Measurements from ENCODE around the gene CHTOP. TPM values are rescaled to one million over a fixed set of nuclear protein-coding genes. Genes with fewer than 3 reads are reported as not detected.

Gene CHTOP
- total and polyA plus RNA-seq, 2 experiments from 2014 or later: 73.4 to 97.8 TPM

- Mint-ChIP-seq H3K4me3 (no peak overlapping the region), H3K27me3 (ENCODE audit: insufficient read depth, low read depth, poor library complexity) (peaks cover 3% of the 10 kb centered on the region), H3K27ac (no peak overlapping the region), H3K4me1 (no peaks in the 10 kb centered on the region; the same call in 2 of the 3 replicates), H3K36me3 (ENCODE audit: low read depth) (peaks cover 97% of the 10 kb centered on the region), H3K9me3 (no peaks in the 10 kb centered on the region)
- Histone ChIP-seq H3K27ac (ENCODE audit: low read depth) (0 out of 2 replicates have a peak overlapping the region, but pooled peaks have one; percentile 50), H3K36me3 (ENCODE audit: insufficient read depth) (peaks cover 96% of the 10 kb centered on the region), H3K4me2 (no peak overlapping the region), H4K20me1 (replicated peaks; ENCODE audit: insufficient read depth) (peaks cover 58% of the 10 kb centered on the region), H3K4me3 (no peak overlapping the region), H3K27me3 (ENCODE audit: insufficient read depth) (no peaks in the 10 kb centered on the region), H3F3A (replicated peaks; ENCODE audit: low read depth) (peaks cover 50% of the 10 kb centered on the region), H2AFZ (no peak overlapping the region), H3K4me1 (ENCODE audit: insufficient read depth) (no peaks in the 10 kb centered on the region; the same call in 1 of the 2 replicates), H3K9me2 (ENCODE audit: insufficient read depth) (no peaks in the 10 kb centered on the region), H3K79me2 (replicated peaks; ENCODE audit: insufficient read depth) (peaks cover 55% of the 10 kb centered on the region)
- TF ChIP-seq EZH2 (IDR thresholded peaks at IDR 0.05; ENCODE audit: low read depth, unreplicated experiment): no peak
- no peak for TF ChIP-seq STAT1 (IDR thresholded peaks at IDR 0.05; ENCODE audit: unreplicated experiment)
- TF ChIP-seq EZH2phosphoT487 (IDR thresholded peaks at IDR 0.05; ENCODE audit: unreplicated experiment): no peak
- TF ChIP-seq, protein P1, sequence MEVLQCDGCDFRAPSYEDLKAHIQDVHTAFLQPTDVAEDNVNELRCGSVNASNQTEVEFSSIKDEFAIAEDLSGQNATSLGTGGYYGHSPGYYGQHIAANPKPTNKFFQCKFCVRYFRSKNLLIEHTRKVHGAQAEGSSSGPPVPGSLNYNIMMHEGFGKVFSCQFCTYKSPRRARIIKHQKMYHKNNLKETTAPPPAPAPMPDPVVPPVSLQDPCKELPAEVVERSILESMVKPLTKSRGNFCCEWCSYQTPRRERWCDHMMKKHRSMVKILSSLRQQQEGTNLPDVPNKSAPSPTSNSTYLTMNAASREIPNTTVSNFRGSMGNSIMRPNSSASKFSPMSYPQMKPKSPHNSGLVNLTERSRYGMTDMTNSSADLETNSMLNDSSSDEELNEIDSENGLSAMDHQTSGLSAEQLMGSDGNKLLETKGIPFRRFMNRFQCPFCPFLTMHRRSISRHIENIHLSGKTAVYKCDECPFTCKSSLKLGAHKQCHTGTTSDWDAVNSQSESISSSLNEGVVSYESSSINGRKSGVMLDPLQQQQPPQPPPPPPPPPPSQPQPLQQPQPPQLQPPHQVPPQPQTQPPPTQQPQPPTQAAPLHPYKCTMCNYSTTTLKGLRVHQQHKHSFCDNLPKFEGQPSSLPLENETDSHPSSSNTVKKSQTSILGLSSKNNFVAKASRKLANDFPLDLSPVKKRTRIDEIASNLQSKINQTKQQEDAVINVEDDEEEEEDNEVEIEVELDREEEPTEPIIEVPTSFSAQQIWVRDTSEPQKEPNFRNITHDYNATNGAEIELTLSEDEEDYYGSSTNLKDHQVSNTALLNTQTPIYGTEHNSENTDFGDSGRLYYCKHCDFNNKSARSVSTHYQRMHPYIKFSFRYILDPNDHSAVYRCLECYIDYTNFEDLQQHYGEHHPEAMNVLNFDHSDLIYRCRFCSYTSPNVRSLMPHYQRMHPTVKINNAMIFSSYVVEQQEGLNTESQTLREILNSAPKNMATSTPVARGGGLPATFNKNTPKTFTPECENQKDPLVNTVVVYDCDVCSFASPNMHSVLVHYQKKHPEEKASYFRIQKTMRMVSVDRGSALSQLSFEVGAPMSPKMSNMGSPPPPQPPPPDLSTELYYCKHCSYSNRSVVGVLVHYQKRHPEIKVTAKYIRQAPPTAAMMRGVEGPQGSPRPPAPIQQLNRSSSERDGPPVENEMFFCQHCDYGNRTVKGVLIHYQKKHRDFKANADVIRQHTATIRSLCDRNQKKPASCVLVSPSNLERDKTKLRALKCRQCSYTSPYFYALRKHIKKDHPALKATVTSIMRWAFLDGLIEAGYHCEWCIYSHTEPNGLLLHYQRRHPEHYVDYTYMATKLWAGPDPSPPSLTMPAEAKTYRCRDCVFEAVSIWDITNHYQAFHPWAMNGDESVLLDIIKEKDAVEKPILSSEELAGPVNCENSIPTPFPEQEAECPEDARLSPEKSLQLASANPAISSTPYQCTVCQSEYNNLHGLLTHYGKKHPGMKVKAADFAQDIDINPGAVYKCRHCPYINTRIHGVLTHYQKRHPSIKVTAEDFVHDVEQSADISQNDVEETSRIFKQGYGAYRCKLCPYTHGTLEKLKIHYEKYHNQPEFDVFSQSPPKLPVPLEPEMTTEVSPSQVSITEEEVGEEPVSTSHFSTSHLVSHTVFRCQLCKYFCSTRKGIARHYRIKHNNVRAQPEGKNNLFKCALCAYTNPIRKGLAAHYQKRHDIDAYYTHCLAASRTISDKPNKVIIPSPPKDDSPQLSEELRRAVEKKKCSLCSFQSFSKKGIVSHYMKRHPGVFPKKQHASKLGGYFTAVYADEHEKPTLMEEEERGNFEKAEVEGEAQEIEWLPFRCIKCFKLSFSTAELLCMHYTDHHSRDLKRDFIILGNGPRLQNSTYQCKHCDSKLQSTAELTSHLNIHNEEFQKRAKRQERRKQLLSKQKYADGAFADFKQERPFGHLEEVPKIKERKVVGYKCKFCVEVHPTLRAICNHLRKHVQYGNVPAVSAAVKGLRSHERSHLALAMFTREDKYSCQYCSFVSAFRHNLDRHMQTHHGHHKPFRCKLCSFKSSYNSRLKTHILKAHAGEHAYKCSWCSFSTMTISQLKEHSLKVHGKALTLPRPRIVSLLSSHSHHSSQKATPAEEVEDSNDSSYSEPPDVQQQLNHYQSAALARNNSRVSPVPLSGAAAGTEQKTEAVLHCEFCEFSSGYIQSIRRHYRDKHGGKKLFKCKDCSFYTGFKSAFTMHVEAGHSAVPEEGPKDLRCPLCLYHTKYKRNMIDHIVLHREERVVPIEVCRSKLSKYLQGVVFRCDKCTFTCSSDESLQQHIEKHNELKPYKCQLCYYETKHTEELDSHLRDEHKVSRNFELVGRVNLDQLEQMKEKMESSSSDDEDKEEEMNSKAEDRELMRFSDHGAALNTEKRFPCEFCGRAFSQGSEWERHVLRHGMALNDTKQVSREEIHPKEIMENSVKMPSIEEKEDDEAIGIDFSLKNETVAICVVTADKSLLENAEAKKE (CRISPR knock-in tag; IDR thresholded peaks at IDR 0.05): no peak
- TF ChIP-seq ZNF114 (CRISPR knock-in tag; IDR thresholded peaks at IDR 0.05): no peak
- ATAC-seq (no peak), DNase-seq (ENCODE audit: low spot score) (no peak)
These were observed 7.0 kb downstream of the CHTOP start for GRCh38 chr1:153640861-153641260.

DNA sequence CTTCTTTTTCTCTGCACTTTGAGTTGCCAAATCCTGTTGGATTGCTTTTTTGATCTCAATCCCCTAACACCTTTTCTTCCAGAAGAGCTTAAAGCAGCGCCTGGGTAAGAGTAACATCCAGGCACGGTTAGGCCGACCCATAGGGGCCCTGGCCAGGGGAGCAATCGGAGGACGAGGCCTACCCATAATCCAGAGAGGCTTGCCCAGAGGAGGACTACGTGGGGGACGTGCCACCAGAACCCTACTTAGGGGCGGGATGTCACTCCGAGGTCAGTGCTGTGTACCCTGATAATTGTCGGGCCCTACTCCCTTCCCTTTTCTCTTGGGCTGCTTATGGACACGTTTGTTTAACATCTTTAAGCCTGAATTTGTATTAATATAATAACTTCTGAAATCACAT lies 8.3 kb downstream of the CHTOP start:
- H3K27ac Mint-ChIP-seq: no peak overlapping the region
- peaks cover 55% of the 10 kb centered on the region for H4K20me1 ChIP-seq (replicated peaks; ENCODE audit: insufficient read depth)
- peaks cover 2% of the 10 kb centered on the region; the same call in 2 of the 3 replicates for H3K4me1 Mint-ChIP-seq
- H3K4me2 ChIP-seq: no peak overlapping the region
- ATAC-seq (no peak), DNase-seq (ENCODE audit: low spot score) (no peak)
- peaks cover 56% of the 10 kb centered on the region for H3F3A ChIP-seq (replicated peaks; ENCODE audit: low read depth)
- no peak overlapping the region for H3K4me3 Mint-ChIP-seq
- peaks cover 3% of the 10 kb centered on the region for H3K27me3 Mint-ChIP-seq (ENCODE audit: insufficient read depth, low read depth, poor library complexity)
- no peaks in the 10 kb centered on the region for H3K9me2 ChIP-seq (ENCODE audit: insufficient read depth)
- H3K4me3 ChIP-seq: no peak overlapping the region
- no peaks in the 10 kb centered on the region for H3K9me3 Mint-ChIP-seq
- peaks cover 42% of the 10 kb centered on the region for H3K79me2 ChIP-seq (replicated peaks; ENCODE audit: insufficient read depth)
- peaks cover 93% of the 10 kb centered on the region for H3K36me3 Mint-ChIP-seq (ENCODE audit: low read depth)
- H3K27me3 ChIP-seq (ENCODE audit: insufficient read depth): no peaks in the 10 kb centered on the region
- H2AFZ ChIP-seq: no peak overlapping the region
- no peaks in the 10 kb centered on the region for H3K4me1 ChIP-seq (ENCODE audit: insufficient read depth)
- H3K27ac ChIP-seq (ENCODE audit: low read depth): no peak overlapping the region
- H3K36me3 ChIP-seq (ENCODE audit: insufficient read depth): peaks cover 84% of the 10 kb centered on the region
- TF ChIP-seq NANOG (IDR thresholded peaks at IDR 0.05; ENCODE audit: borderline replicate concordance) (no peak), ZNF114 (CRISPR knock-in tag; IDR thresholded peaks at IDR 0.05) (no peak), ETS1 (IDR thresholded peaks at IDR 0.05) (no peak), CREB1 (CRISPR knock-in tag; IDR thresholded peaks at IDR 0.05; ENCODE audit: low read depth) (no peak), STAT1 (IDR thresholded peaks at IDR 0.05; ENCODE audit: unreplicated experiment) (no peak), CTCF (conservative IDR thresholded peaks at IDR 0.05; ENCODE audit: low read depth in 2 of 2) (no peak)
